ENCODE measurements around the gene PCDHGA9.
"Not testable (repeated sequence)": the region's sequence is repeated elsewhere in the genome, so short reads cannot be mapped to it uniquely, and the experiment has no call there.

PCDHGA9 gene

DNA sequence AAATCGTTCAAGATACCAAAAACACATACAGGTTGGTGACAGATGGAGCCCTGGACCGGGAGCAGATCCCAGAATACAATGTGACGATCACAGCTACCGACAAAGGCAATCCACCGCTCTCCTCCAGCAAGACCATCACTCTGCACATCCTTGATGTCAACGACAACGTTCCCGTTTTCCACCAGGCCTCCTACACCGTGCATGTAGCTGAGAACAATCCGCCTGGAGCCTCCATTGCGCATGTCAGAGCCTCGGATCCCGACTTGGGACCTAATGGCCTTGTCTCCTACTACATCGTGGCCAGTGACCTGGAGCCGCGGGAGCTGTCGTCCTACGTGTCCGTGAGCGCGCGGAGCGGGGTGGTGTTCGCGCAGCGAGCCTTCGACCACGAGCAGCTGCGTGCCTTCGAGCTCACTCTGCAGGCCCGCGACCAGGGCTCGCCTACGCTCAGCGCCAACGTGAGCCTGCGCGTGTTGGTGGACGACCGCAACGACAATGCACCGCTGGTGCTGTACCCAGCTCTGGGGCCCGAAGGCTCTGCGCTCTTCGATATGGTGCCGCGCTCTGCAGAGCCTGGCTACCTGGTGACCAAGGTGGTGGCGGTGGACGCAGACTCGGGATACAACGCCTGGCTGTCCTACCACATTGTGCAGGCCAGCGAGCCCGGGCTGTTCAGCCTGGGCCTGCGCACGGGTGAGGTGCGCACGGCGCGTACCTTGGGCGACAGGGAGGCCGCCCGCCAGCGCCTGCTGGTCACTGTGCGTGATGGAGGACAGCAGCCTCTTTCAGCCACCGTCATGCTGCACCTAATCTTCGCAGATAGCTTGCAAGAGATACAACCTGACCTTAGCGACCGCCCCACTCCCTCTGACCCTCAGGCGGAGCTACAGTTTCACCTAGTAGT, 30.8 kb upstream of the PCDHGA9 start:
- H3K4me1 ChIP-seq (ENCODE audit: control insufficient read depth in 1 of 2, insufficient read depth in 2 of 2, low read length in 2 of 2): no peaks in the 10 kb centered on the region
- no peaks in the 10 kb centered on the region for H3K79me2 ChIP-seq (ENCODE audit: control insufficient read depth, insufficient read depth, low read length, poor library complexity)
- no peak overlapping the region for H2BK120ac ChIP-seq (ENCODE audit: insufficient read depth, low read length, poor library complexity)
- no peak overlapping the region for H2BK5ac ChIP-seq (ENCODE audit: low read depth, low read length, poor library complexity)
- no peak for DNase-seq
- no peaks in the 10 kb centered on the region for H3K27me3 ChIP-seq (ENCODE audit: insufficient read depth, low read length)
- H3K14ac ChIP-seq (ENCODE audit: low read length): no peak overlapping the region
- no peak overlapping the region for H3K4ac ChIP-seq (ENCODE audit: low read depth, low read length)
- no CpG with 5 or more reads among the region's 69 CpGs for WGBS (ENCODE audit: extremely low coverage, insufficient coverage, insufficient read length)
- no peak overlapping the region for H3K9ac ChIP-seq (ENCODE audit: low read length)
- H3K18ac ChIP-seq (ENCODE audit: low read length): no peak overlapping the region
- peak overlapping the region; percentile 13 for H3K4me3 ChIP-seq (ENCODE audit: low read depth, low read length)
- peaks cover 36% of the 10 kb centered on the region for H3K9me3 ChIP-seq (ENCODE audit: insufficient read depth, low read depth, low read length)
- no peak overlapping the region for H2AFZ ChIP-seq (ENCODE audit: insufficient read depth, low read length, poor library complexity)
- H2AK5ac ChIP-seq (ENCODE audit: low read length): no peak overlapping the region
- no peak overlapping the region for H4K12ac ChIP-seq (ENCODE audit: low read depth, low read length)
- H2BK12ac ChIP-seq (ENCODE audit: low read length): no peak overlapping the region
- no peaks in the 10 kb centered on the region for H3K79me1 ChIP-seq (ENCODE audit: low read length)
- H3K4me2 ChIP-seq (ENCODE audit: low read length): no peak overlapping the region
- peaks cover 2 to 3% of the 10 kb centered on the region in 2 experiments for H3K36me3 ChIP-seq (ENCODE audit: control insufficient read depth in 1 of 2, insufficient read depth in 2 of 2, low read length in 2 of 2)
- H4K91ac ChIP-seq (ENCODE audit: low read depth, low read length): no peak overlapping the region
- H3K23ac ChIP-seq (ENCODE audit: low read length): no peak overlapping the region
- H3K27ac ChIP-seq (ENCODE audit: low read depth, low read length): no peak overlapping the region
- H4K8ac ChIP-seq (ENCODE audit: low read depth, low read length): no peak overlapping the region

DNA sequence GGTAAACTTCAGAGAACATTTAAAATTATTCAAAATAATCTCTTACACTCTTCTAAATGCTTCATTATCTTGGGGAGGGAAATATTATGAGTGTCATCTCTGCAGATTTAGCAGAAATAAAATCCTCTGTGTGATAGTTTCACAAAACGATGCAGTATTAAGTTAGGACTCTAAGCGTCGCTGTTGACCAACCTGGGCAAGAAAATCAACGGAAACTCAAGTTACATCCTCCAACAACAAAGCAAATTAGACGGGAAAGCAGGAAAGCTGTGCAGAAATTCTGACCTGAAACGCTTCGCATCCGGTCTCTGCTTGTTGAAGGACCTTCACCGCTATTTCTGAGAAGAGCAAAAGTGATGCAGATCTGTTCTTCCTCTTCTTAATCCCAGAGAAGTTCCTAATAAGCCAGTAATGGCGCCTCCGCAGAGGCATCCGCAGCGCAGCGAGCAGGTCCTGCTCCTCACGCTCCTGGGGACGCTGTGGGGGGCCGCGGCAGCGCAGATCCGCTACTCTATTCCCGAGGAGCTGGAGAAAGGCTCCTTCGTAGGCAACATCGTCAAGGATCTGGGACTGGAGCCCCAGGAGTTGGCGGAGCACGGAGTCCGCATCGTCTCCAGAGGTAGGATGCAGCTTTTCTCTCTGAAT, 28.8 kb upstream of the PCDHGA9 start, which contains the start of gene PCDHGA6:
TSS of gene PCDHGA6 (plus strand) at position 219 of the 645 bp plus-strand sequence. CDS start at position 412, 193 bp downstream.
- Histone ChIP-seq H3K4me2 (ENCODE audit: low read length) (no peak within 1 kb of the TSS), H3K79me1 (ENCODE audit: low read length) (no peaks in the 10 kb centered on the region), H3K23ac (ENCODE audit: low read length) (no peak within 1 kb of the TSS), H3K79me2 (ENCODE audit: control insufficient read depth, insufficient read depth, low read length, poor library complexity) (no peaks in the 10 kb centered on the region), H3K18ac (ENCODE audit: low read length) (no peak within 1 kb of the TSS), H2BK12ac (ENCODE audit: low read length) (no peak within 1 kb of the TSS), H3K9ac (ENCODE audit: low read length) (no peak within 1 kb of the TSS), H2AK5ac (ENCODE audit: low read length) (no peak within 1 kb of the TSS), H3K36me3 (ENCODE audit: control insufficient read depth in 1 of 2, insufficient read depth in 2 of 2, low read length in 2 of 2) (peaks cover 2 to 3% of the 10 kb centered on the region in 2 experiments), H3K4me3 (ENCODE audit: low read depth, low read length) (peak within 1 kb of the TSS; percentile 3), H3K4ac (ENCODE audit: low read depth, low read length) (no peak within 1 kb of the TSS), H3K14ac (ENCODE audit: low read length) (no peak within 1 kb of the TSS), H3K27ac (ENCODE audit: low read depth, low read length) (no peak within 1 kb of the TSS), H2BK5ac (ENCODE audit: low read depth, low read length, poor library complexity) (no peak within 1 kb of the TSS), H3K9me3 (ENCODE audit: insufficient read depth, low read depth, low read length) (peaks cover 36% of the 10 kb centered on the region), H4K12ac (ENCODE audit: low read depth, low read length) (no peak within 1 kb of the TSS), H2BK120ac (ENCODE audit: insufficient read depth, low read length, poor library complexity) (no peak within 1 kb of the TSS), H3K4me1 (ENCODE audit: control insufficient read depth in 1 of 2, insufficient read depth in 2 of 2, low read length in 2 of 2) (no peaks in the 10 kb centered on the region), H4K91ac (ENCODE audit: low read depth, low read length) (no peak within 1 kb of the TSS), H3K27me3 (ENCODE audit: insufficient read depth, low read length) (no peaks in the 10 kb centered on the region), H2AFZ (ENCODE audit: insufficient read depth, low read length, poor library complexity) (no peak within 1 kb of the TSS), H4K8ac (ENCODE audit: low read depth, low read length) (no peak within 1 kb of the TSS)
- DNase-seq: peak in 1 of 2 donors; percentile 29
- WGBS (ENCODE audit: extremely low coverage, insufficient coverage, insufficient read length): no CpG with 5 or more reads among the region's 27 CpGs

DNA sequence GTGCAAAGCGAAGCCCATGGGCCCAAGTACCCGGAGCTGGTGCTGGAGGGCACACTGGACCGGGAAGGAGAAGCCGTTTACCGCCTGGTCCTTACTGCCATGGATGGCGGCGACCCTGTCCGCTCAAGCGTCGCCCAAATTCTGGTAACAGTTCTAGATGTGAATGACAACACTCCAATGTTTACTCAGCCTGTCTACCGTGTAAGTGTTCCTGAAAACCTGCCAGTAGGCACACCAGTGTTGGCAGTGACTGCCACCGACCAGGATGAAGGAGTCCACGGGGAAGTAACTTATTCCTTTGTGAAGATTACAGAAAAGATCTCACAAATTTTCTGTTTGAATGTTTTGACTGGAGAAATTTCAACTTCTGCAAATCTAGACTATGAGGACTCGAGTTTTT, 28.0 kb upstream of the PCDHGA9 start:
- no peak overlapping the region for H2BK12ac ChIP-seq (ENCODE audit: low read length)
- no peaks in the 10 kb centered on the region for H3K79me1 ChIP-seq (ENCODE audit: low read length)
- no peak overlapping the region for H4K12ac ChIP-seq (ENCODE audit: low read depth, low read length)
- no peak overlapping the region for H3K18ac ChIP-seq (ENCODE audit: low read length)
- no peaks in the 10 kb centered on the region for H3K4me1 ChIP-seq (ENCODE audit: control insufficient read depth in 1 of 2, insufficient read depth in 2 of 2, low read length in 2 of 2)
- H4K91ac ChIP-seq (ENCODE audit: low read depth, low read length): no peak overlapping the region
- no CpG with 5 or more reads among the region's 14 CpGs for WGBS (ENCODE audit: extremely low coverage, insufficient coverage, insufficient read length)
- H2AFZ ChIP-seq (ENCODE audit: insufficient read depth, low read length, poor library complexity): no peak overlapping the region
- no peak overlapping the region for H3K23ac ChIP-seq (ENCODE audit: low read length)
- H3K14ac ChIP-seq (ENCODE audit: low read length): no peak overlapping the region
- H3K9me3 ChIP-seq (ENCODE audit: insufficient read depth, low read depth, low read length): peaks cover 36% of the 10 kb centered on the region
- no peak overlapping the region for H4K8ac ChIP-seq (ENCODE audit: low read depth, low read length)
- peaks cover 2 to 3% of the 10 kb centered on the region in 2 experiments for H3K36me3 ChIP-seq (ENCODE audit: control insufficient read depth in 1 of 2, insufficient read depth in 2 of 2, low read length in 2 of 2)
- no peak overlapping the region for H3K4me3 ChIP-seq (ENCODE audit: low read depth, low read length)
- H2BK5ac ChIP-seq (ENCODE audit: low read depth, low read length, poor library complexity): no peak overlapping the region
- H2BK120ac ChIP-seq (ENCODE audit: insufficient read depth, low read length, poor library complexity): no peak overlapping the region
- H3K9ac ChIP-seq (ENCODE audit: low read length): no peak overlapping the region
- no peak overlapping the region for H2AK5ac ChIP-seq (ENCODE audit: low read length)
- H3K27ac ChIP-seq (ENCODE audit: low read depth, low read length): no peak overlapping the region
- no peak for DNase-seq
- no peak overlapping the region for H3K4ac ChIP-seq (ENCODE audit: low read depth, low read length)
- H3K79me2 ChIP-seq (ENCODE audit: control insufficient read depth, insufficient read depth, low read length, poor library complexity): no peaks in the 10 kb centered on the region
- no peaks in the 10 kb centered on the region for H3K27me3 ChIP-seq (ENCODE audit: insufficient read depth, low read length)
- H3K4me2 ChIP-seq (ENCODE audit: low read length): no peak overlapping the region

DNA sequence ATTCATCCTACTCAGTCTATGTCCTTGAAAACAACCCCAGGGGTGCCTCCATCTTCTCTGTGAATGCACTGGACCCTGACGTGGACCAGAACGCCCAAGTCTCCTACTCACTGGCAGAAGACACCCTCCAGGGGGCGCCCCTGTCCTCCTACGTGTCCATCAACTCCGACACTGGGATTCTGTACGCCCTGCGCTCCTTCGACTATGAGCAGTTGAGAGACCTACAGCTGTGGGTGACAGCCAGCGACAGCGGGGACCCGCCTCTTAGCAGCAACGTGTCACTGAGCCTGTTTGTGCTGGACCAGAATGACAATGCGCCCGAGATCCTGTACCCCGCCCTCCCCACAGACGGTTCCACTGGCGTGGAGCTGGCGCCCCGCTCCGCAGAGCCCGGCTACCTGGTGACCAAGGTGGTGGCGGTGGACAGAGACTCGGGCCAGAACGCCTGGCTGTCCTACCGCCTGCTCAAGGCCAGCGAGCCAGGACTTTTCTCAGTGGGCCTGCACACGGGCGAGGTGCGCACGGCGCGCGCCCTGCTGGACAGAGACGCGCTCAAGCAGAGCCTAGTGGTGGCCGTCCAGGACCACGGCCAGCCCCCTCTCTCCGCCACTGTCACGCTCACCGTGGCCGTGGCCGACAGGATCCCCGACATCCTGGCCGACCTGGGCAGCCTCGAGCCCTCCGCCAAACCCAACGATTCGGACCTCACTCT, 27.0 kb upstream of the PCDHGA9 start:
- not testable (repeated sequence) for H3K4ac ChIP-seq (ENCODE audit: low read depth, low read length); H3K23ac ChIP-seq (ENCODE audit: low read length); H4K12ac ChIP-seq (ENCODE audit: low read depth, low read length); H2BK12ac ChIP-seq (ENCODE audit: low read length); H3K79me1 ChIP-seq (ENCODE audit: low read length); H2AFZ ChIP-seq (ENCODE audit: insufficient read depth, low read length, poor library complexity); H2BK5ac ChIP-seq (ENCODE audit: low read depth, low read length, poor library complexity); H4K8ac ChIP-seq (ENCODE audit: low read depth, low read length); H3K18ac ChIP-seq (ENCODE audit: low read length); H3K4me2 ChIP-seq (ENCODE audit: low read length); H3K36me3 ChIP-seq (ENCODE audit: control insufficient read depth in 1 of 2, insufficient read depth in 2 of 2, low read length in 2 of 2); H3K27ac ChIP-seq (ENCODE audit: low read depth, low read length); H3K9ac ChIP-seq (ENCODE audit: low read length); H3K14ac ChIP-seq (ENCODE audit: low read length); H4K91ac ChIP-seq (ENCODE audit: low read depth, low read length); H3K4me1 ChIP-seq (ENCODE audit: control insufficient read depth in 1 of 2, insufficient read depth in 2 of 2, low read length in 2 of 2); H3K27me3 ChIP-seq (ENCODE audit: insufficient read depth, low read length); H3K4me3 ChIP-seq (ENCODE audit: low read depth, low read length); H2BK120ac ChIP-seq (ENCODE audit: insufficient read depth, low read length, poor library complexity); H3K79me2 ChIP-seq (ENCODE audit: control insufficient read depth, insufficient read depth, low read length, poor library complexity); H2AK5ac ChIP-seq (ENCODE audit: low read length); DNase-seq
- H3K9me3 ChIP-seq (ENCODE audit: insufficient read depth, low read depth, low read length): peaks cover 36% of the 10 kb centered on the region
- WGBS (ENCODE audit: extremely low coverage, insufficient coverage, insufficient read length): no CpG with 5 or more reads among the region's 48 CpGs
